ENCODE results near the gene IRAK3. TPM values are rescaled to one million over a fixed set of nuclear protein-coding genes. Genes with fewer than 3 reads are reported as not detected.

IRAK3 gene
- total RNA-seq, 1 donor, result 3.0 TPM

DNA sequence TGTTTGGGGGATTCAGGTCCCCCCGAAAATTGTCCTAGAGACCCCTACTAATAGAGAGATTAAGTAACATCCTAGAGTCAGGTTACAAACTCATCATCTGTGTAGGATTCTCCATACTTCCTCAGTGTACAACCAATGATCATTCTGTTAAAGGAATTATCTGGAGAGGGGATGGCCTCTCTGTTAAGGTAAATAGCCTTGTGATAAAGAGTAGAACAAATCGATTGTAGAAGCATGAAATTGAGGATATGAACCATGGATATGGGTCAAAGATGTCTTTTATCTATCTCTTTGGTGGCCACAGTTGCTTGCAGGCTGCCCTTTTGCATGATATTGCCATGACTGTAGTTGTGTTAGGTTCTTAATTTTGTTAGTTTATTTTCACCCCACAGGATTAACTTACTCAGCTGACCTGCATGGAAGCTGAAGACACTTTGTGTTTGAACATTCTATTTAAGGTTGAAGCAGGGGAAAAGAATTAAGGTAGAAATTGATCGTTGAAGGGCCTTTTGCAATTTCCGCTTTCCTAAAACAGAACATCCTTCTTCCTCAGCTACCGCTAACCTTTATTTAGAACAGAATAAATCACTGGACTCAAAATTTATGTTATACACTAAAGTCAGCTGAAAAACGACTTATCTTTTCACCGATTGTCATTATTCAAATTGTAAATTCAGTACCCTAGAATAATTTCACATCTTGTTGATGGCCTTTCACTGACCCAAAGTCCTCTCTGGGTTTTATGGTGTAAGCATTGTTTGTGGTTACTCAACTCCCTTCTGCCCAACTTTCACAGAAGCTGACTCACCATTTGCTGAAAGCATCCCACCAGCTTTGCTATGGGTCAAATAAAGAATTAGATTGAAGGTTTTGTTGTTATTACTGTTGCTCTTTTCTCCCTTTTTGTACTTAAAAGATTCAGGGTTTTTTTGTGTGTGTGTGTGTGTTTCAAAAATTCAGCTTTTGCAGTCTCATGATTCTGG is 52.3 kb downstream of the IRAK3 start:
- TF ChIP-seq, protein P1, sequence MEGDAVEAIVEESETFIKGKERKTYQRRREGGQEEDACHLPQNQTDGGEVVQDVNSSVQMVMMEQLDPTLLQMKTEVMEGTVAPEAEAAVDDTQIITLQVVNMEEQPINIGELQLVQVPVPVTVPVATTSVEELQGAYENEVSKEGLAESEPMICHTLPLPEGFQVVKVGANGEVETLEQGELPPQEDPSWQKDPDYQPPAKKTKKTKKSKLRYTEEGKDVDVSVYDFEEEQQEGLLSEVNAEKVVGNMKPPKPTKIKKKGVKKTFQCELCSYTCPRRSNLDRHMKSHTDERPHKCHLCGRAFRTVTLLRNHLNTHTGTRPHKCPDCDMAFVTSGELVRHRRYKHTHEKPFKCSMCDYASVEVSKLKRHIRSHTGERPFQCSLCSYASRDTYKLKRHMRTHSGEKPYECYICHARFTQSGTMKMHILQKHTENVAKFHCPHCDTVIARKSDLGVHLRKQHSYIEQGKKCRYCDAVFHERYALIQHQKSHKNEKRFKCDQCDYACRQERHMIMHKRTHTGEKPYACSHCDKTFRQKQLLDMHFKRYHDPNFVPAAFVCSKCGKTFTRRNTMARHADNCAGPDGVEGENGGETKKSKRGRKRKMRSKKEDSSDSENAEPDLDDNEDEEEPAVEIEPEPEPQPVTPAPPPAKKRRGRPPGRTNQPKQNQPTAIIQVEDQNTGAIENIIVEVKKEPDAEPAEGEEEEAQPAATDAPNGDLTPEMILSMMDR (IDR thresholded peaks at IDR 0.05; ENCODE audit: insufficient read depth, low read depth, low read length), result no peak
- no peak overlapping the region for H3K4me3 ChIP-seq (ENCODE audit: low read depth, low read length)
- peak; percentile 95 for DNase-seq (ENCODE audit: low read depth)

DNA sequence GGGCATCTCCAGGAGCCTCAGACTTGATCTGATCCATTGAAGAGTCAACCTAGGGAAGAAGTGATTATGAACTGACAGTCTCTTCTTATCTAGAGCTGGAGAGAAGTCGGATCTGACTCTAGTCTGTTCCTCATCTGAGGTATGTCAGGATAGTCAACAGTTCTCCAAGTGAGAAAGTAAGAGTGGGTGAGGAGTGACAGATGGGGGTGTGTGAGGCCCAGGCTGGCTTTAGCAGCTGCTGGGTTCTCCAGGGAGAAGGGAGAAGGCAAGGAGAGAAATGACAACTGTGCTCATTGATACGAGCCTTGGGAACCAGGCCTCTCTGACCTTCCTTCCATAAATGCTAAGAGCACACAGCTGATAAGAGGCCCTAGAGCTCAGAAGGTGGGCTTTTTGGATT is 53.3 kb downstream of the IRAK3 start:
- TF ChIP-seq, protein P1 (IDR thresholded peaks at IDR 0.05; ENCODE audit: insufficient read depth, low read depth, low read length), result no peak
- no peak for DNase-seq (ENCODE audit: low read depth)

DNA sequence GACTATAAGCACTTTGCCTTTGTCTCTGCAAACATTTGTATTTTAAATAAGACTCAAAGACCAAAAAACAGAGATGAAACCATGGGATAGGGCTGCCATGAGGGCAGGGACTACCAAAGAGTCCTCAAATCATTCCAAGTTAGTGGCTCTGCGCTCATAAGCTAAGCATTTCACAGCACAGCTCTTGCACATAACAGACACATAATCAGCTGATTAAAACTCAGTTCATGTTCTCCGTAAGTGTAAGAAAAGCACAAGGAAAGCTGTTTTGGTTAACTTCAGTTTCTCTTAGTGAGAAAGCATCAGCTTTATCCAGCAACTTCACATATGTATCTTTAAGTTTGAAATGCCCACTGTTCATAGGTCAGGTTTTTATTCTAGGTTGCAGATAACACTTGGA is 54.9 kb downstream of the IRAK3 start:
- H3K4me3 ChIP-seq (ENCODE audit: low read depth, low read length), result no peak overlapping the region
- TF ChIP-seq, protein P1 (IDR thresholded peaks at IDR 0.05; ENCODE audit: insufficient read depth, low read depth, low read length), result no peak
- no peak for DNase-seq (ENCODE audit: low read depth)

More for the DNA sequence above, 53.3 kb downstream of the IRAK3 start:
- no peak overlapping the region for H3K4me3 ChIP-seq (ENCODE audit: low read depth, low read length)

DNA sequence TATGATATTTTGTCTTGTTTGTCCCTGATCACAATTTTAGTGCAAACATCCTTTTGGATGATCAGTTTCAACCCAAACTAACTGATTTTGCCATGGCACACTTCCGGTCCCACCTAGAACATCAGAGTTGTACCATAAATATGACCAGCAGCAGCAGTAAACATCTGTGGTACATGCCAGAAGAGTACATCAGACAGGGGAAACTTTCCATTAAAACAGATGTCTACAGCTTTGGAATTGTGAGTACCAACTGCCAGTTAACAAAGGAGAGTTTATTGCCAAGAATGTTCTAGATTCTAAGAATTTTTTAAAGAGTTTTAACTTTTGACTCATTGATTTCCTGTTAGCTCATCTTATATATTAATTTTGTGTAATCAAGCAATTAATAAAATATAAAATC is 55.4 kb downstream of the IRAK3 start:
- TF ChIP-seq, protein P1 (IDR thresholded peaks at IDR 0.05; ENCODE audit: insufficient read depth, low read depth, low read length), result no peak
- DNase-seq (ENCODE audit: low read depth), result no peak
- H3K4me3 ChIP-seq (ENCODE audit: low read depth, low read length), result no peak overlapping the region

DNA sequence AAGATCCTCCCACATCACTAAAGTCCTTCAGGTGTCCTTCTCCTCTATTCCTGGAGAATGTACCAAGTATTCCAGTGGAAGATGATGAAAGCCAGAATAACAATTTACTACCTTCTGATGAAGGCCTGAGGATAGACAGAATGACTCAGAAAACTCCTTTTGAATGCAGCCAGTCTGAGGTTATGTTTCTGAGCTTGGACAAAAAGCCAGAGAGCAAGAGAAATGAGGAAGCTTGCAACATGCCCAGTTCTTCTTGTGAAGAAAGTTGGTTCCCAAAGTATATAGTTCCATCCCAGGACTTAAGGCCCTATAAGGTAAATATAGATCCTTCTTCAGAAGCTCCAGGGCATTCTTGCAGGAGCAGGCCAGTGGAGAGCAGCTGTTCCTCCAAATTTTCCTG is 58.7 kb downstream of the IRAK3 start:
- TF ChIP-seq, protein P1 (IDR thresholded peaks at IDR 0.05; ENCODE audit: insufficient read depth, low read depth, low read length), result no peak
- H3K4me3 ChIP-seq (ENCODE audit: low read depth, low read length), result no peak overlapping the region
- no peak for DNase-seq (ENCODE audit: low read depth)

DNA sequence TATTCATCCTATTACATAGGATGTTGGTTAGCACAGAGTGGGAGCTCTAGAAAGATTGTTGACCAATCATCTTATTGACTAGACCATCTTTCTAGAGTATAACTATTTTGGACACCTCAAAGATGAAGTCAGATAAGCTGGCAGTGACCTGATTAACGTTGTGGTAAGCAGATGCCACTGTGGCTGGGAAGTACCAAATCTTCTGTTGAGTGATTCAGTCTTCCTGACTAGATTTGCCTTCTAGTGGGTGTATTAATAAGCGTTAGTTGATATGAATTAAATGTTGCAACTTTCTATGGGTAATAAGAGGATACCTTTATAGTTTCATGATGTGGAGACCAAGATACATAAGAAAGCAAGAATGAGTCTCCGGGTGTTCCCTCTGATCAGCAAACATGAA is 62.0 kb downstream of the IRAK3 start:
- DNase-seq (ENCODE audit: low read depth), result no peak
- TF ChIP-seq, protein P1 (IDR thresholded peaks at IDR 0.05; ENCODE audit: insufficient read depth, low read depth, low read length), result no peak

More for the DNA sequence above, 62.0 kb downstream of the IRAK3 start:
- no peak overlapping the region for H3K4me3 ChIP-seq (ENCODE audit: low read depth, low read length)

Measured in fibroblast of villous mesenchyme (primary cell).